Endothelial cell (in vitro differentiated cells): ENCODE data around the gene ARL8B. TPM values are rescaled to one million over a fixed set of nuclear protein-coding genes. Genes with fewer than 3 reads are reported as not detected.

Experiments
- DNase-seq: peaks from one replicate; pipeline ENCODE4 v3.0.0; 2021; ENCODE audit warnings: low spot score
- H3K27ac Mint-ChIP-seq: one replicate; pipeline ENCODE4 v1.8.0; 2021; ENCODE audit warnings: mixed read lengths, inconsistent platforms; ENCODE audit not compliant: unreplicated experiment
- H3K27me3 Mint-ChIP-seq: one replicate; pipeline ENCODE4 v1.8.0; 2021; ENCODE audit warnings: mild to moderate bottlenecking, moderate library complexity, mixed read lengths, inconsistent platforms; ENCODE audit not compliant: unreplicated experiment
- H3K36me3 Mint-ChIP-seq: one replicate; pipeline ENCODE4 v1.8.0; 2021; ENCODE audit warnings: mild to moderate bottlenecking, low read depth, mixed read lengths, inconsistent platforms; ENCODE audit not compliant: unreplicated experiment
- H3K4me1 Mint-ChIP-seq: one replicate; pipeline ENCODE4 v1.8.0; 2021; ENCODE audit warnings: mild to moderate bottlenecking, mixed read lengths, inconsistent platforms; ENCODE audit not compliant: unreplicated experiment
- H3K4me3 Mint-ChIP-seq: one replicate; pipeline ENCODE4 v1.8.0; 2021; ENCODE audit warnings: mild to moderate bottlenecking, mixed read lengths, inconsistent platforms; ENCODE audit not compliant: unreplicated experiment
- H3K9me3 Mint-ChIP-seq: one replicate; pipeline ENCODE4 v1.8.0; 2021; ENCODE audit warnings: mixed read lengths, inconsistent platforms; ENCODE audit not compliant: unreplicated experiment
- total RNA-seq: library from RNA; stranded (reverse); fragmentation: NEBNext Ultra II Directional; extraction: Animal tissue kit (Norgen Biotek cat#: 25700); gene quantifications from one replicate; pipeline ENCODE4 v1.2.1, GENCODE V29; 2021; ENCODE audit not compliant: unreplicated experiment
- TF ChIP-seq, protein P1 (sequence below): fragments of 200-600 bp; sonication (generic); IDR thresholded peaks from one replicate; pipeline ENCODE4 v1.5.0; 2021; ENCODE audit warnings: antibody characterized with exemption; ENCODE audit not compliant: unreplicated experiment

Gene ARL8B
- total RNA-seq, 1 donor from 2014 or later: 34.4 TPM

DNA sequence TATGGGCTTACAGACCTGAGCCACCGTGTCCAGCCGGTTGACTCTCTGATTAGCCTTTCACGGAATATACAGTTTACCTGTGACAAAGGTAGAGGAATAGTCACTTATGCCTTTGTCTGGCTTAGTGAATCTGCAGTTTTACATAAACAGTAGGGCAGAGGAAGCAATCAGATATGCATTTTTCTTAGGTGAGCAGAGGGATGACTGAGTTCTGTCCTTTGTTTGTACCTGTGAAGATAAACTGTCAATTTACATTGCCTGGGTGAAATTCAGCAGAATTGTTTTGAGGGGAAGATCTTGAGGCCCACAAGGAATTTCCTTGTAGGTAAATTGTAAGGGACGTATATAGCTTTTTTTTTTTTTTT, 76.2 kb downstream of the ARL8B start:
- peaks cover 17% of the 10 kb centered on the region for H3K4me1 Mint-ChIP-seq
- TF ChIP-seq, protein P1, sequence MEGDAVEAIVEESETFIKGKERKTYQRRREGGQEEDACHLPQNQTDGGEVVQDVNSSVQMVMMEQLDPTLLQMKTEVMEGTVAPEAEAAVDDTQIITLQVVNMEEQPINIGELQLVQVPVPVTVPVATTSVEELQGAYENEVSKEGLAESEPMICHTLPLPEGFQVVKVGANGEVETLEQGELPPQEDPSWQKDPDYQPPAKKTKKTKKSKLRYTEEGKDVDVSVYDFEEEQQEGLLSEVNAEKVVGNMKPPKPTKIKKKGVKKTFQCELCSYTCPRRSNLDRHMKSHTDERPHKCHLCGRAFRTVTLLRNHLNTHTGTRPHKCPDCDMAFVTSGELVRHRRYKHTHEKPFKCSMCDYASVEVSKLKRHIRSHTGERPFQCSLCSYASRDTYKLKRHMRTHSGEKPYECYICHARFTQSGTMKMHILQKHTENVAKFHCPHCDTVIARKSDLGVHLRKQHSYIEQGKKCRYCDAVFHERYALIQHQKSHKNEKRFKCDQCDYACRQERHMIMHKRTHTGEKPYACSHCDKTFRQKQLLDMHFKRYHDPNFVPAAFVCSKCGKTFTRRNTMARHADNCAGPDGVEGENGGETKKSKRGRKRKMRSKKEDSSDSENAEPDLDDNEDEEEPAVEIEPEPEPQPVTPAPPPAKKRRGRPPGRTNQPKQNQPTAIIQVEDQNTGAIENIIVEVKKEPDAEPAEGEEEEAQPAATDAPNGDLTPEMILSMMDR: no peak
- no peak for DNase-seq
- peaks cover 20% of the 10 kb centered on the region for H3K36me3 Mint-ChIP-seq
- H3K27me3 Mint-ChIP-seq: peaks cover 1% of the 10 kb centered on the region
- H3K27ac Mint-ChIP-seq: no peak overlapping the region
- no peak overlapping the region for H3K4me3 Mint-ChIP-seq
- H3K9me3 Mint-ChIP-seq: no peaks in the 10 kb centered on the region

DNA sequence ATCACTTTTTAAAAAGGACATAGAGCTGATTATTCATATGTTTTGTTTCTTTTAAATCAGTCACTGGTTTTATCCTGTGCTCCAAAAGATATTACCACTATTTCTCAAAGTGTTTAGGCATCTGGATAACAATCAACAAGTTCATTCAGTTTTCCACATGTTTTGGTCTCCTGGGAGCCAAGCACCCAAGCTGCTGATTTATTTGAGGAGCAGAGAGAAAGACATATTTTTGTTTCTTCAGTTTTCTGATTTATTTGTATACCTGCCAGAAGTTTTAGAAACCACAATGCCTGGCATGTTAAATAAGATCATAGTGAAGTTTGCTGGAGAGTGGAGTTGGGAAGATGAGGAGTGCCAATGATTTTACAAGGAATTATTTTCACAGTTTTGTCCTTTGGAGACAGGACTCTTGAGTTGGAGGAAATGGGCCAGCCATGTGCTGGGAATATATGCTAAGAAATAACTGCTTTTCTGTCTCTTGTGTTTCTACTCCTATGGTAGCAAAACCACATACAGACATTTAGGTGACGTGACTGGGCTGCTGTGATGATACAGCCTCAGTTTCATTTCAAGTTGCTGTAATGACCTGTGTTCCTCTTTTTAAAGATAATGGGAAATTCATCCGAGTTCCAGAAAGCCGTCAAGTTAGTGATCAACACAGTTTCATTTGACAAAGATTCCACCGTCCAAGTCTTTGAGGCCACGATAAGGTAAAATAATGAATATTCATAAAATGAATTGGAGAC, 77.1 kb downstream of the ARL8B start:
- DNase-seq: no peak
- Mint-ChIP-seq H3K27ac (no peak overlapping the region), H3K27me3 (peaks cover 1% of the 10 kb centered on the region), H3K9me3 (no peaks in the 10 kb centered on the region), H3K4me3 (no peak overlapping the region), H3K36me3 (peaks cover 20% of the 10 kb centered on the region), H3K4me1 (peaks cover 13% of the 10 kb centered on the region)
- TF ChIP-seq, protein P1: no peak

DNA sequence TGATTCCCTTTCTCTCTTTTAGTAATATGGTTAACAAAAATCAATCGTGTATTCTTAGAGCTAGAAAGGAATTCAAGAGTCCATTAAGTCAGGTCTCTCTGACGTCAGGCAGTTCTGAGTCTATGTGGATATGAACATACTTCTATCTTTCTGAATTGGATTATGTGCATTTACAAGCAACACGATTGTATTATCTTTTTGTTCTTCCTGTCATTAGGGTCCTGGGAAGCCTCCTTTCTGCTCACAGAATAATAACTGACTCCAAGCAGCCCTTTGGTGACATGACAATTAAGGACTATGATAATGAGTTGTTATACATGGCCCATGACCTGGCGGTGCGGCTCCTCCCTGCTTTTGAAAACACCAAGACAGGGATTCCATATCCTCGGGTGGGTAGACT, 79.4 kb downstream of the ARL8B start:
- H3K36me3 Mint-ChIP-seq: peaks cover 29% of the 10 kb centered on the region
- peaks cover 1% of the 10 kb centered on the region for H3K27me3 Mint-ChIP-seq
- TF ChIP-seq, protein P1: no peak
- DNase-seq: no peak
- H3K4me1 Mint-ChIP-seq: peaks cover 2% of the 10 kb centered on the region
- H3K4me3 Mint-ChIP-seq: no peak overlapping the region
- H3K27ac Mint-ChIP-seq: no peak overlapping the region
- no peaks in the 10 kb centered on the region for H3K9me3 Mint-ChIP-seq

DNA sequence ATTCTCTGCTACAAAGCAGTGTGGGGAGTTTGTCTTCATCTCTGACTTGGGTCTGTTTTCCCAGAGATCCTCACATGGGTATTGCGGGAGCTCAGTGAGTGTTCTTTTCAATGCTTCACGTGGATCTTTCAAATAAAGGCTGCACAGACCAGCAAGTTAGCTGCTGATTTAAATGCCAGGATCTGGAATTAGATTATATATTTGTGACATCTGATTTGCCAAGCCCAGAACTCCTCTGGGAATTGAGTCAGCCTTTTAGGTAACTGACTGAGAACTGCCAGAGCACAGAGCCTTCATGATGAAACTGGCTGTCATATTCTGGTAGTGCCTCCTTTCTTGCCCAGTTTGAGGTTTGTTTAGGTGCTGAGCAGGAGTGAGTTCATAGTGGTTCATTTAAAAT, 80.1 kb downstream of the ARL8B start:
- Mint-ChIP-seq H3K36me3 (peaks cover 29% of the 10 kb centered on the region), H3K4me1 (peaks cover 2% of the 10 kb centered on the region), H3K27ac (no peak overlapping the region), H3K4me3 (no peak overlapping the region), H3K27me3 (peaks cover under 1% of the 10 kb centered on the region), H3K9me3 (no peaks in the 10 kb centered on the region)
- no peak for DNase-seq
- TF ChIP-seq, protein P1: no peak

DNA sequence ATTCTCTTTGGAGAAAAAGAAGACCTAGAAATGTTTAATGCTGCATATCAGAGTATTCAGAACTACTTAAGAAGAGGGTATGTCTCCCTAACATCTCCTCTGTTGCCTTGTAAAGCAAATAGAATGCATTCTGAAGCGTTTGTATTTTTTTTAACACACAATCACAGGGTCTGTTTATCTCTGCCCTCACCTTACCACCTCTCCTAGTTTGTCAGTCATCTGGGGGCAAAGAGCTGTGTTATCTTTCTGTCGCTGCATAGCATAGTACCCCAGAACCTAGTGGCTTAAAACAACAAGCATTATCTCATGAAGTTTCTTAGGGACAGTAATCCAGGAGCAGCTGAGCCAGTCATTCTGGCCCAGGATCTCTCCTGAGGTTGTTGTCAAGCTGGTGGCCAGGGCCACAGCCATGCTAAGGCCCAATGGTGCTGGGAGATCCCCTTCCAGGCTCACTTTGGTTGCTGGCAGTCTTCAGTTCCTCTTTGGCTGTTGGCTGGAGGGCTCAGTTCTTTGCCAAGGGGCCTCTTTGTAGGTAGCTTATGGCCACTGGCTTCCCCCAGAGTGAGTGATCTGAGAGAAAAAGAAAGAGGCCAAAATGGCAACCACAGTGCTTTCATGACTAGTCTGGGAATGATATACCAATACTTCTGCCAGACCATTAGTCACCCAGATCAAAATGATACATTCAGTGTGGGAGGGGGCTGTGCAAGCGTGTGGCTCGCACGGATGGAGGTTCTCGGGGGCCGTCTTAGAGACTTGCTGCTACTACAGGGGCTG, 83.3 kb downstream of the ARL8B start:
- H3K36me3 Mint-ChIP-seq: peaks cover 46% of the 10 kb centered on the region
- H3K27me3 Mint-ChIP-seq: no peaks in the 10 kb centered on the region
- H3K4me3 Mint-ChIP-seq: no peak overlapping the region
- no peak for DNase-seq
- H3K27ac Mint-ChIP-seq: no peak overlapping the region
- TF ChIP-seq, protein P1: no peak
- no peaks in the 10 kb centered on the region for H3K9me3 Mint-ChIP-seq
- no peaks in the 10 kb centered on the region for H3K4me1 Mint-ChIP-seq
